ENCODE data around the gene TGFB1. TPM values are rescaled to one million over a fixed set of nuclear protein-coding genes. Genes with fewer than 3 reads are reported as not detected.

TGFB1 gene
- total RNA-seq, 1 donor = 18.7 TPM

- TF ChIP-seq, protein P1, sequence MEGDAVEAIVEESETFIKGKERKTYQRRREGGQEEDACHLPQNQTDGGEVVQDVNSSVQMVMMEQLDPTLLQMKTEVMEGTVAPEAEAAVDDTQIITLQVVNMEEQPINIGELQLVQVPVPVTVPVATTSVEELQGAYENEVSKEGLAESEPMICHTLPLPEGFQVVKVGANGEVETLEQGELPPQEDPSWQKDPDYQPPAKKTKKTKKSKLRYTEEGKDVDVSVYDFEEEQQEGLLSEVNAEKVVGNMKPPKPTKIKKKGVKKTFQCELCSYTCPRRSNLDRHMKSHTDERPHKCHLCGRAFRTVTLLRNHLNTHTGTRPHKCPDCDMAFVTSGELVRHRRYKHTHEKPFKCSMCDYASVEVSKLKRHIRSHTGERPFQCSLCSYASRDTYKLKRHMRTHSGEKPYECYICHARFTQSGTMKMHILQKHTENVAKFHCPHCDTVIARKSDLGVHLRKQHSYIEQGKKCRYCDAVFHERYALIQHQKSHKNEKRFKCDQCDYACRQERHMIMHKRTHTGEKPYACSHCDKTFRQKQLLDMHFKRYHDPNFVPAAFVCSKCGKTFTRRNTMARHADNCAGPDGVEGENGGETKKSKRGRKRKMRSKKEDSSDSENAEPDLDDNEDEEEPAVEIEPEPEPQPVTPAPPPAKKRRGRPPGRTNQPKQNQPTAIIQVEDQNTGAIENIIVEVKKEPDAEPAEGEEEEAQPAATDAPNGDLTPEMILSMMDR (IDR thresholded peaks at IDR 0.05; ENCODE audit: insufficient read depth, low read length) = no peak
- H3K4me3 ChIP-seq (ENCODE audit: low read depth, low read length) = peak overlapping the region; percentile 94
- no peak for DNase-seq (ENCODE audit: low read depth)
Observed at GRCh38 chr19:41363371-41363752, 9.6 kb upstream of the TGFB1 start.

DNA sequence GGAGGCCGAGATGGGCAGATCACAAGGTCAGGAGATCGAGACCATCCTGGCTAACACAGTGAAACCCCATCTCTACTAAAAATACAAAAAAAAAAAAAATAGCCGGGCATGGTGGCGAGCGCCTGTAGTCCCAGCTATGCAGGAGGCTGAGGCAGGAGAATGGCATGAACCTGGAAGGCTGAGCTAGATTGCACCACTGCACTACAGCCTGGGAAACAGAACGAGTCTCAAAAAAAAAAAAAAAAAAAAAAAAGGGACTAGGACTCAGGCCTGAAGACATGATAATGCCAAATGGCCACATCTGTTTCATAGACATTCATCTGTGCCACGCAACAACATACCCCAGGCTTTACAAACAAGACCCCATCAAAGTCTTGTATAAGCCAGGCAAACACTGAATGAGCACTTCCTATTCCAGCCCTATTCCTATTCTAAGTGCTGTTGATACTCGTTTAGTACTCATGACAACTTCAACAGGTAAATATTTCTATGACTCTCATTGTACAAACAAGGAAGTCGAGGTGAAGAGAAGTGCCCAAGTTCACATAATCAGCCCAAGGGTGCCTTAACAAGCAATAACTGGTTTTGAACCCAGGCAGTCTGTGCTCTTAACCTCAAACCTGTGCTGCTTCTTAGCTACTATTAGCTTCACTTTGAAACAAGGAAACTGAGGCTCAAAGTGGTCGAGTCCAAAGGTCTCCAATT is 8.6 kb upstream of the TGFB1 start:
- no peak for DNase-seq (ENCODE audit: low read depth)
- H3K4me3 ChIP-seq (ENCODE audit: low read depth, low read length) = no peak overlapping the region
- TF ChIP-seq, protein P1 (IDR thresholded peaks at IDR 0.05; ENCODE audit: insufficient read depth, low read length) = no peak

DNA sequence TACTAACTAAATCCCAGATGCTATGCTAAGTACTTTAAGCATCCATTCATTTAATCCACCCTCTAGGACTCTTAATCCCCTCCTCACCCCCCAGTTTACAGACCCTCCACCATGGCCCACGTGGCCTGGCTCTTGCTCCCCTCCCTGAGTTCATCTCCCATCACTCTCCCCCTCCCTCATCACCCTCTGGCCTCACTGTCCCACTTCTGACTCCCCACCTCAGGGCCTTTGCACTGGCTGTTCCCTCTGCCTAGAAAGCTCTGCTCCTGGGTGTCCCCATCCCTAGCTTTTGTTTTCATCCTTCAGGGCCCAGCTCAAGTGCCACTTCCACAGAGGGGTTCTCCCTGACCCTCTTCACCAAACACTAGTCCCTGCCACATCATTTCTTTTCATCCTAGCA is 6.0 kb upstream of the TGFB1 start:
- DNase-seq (ENCODE audit: low read depth) = no peak

DNA sequence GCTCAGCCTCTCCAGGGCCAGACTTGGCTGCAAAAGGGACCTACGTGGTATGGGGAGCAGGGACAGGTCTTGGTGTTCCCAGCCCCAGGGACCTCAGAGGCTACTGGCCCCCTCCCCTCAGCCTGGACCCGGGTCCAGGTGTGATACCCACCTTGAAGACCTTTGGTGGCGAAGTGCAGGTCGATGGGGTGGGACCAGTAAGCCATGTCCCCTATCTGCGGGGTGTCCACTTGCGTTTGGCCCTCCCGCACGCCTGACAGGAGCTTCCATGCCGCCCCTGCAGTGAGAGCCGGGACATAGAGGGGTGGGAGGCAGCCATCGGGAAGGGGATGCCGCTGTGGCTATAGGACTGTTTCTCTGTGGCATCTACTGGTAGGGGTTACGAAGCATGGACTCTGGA is 4.0 kb upstream of the TGFB1 start:
- DNase-seq (ENCODE audit: low read depth) = no peak
- TF ChIP-seq, protein P1 (IDR thresholded peaks at IDR 0.05; ENCODE audit: insufficient read depth, low read length) = no peak
- H3K4me3 ChIP-seq (ENCODE audit: low read depth, low read length) = no peak overlapping the region

More for the DNA sequence above, 6.0 kb upstream of the TGFB1 start:
- no peak overlapping the region for H3K4me3 ChIP-seq (ENCODE audit: low read depth, low read length)
- TF ChIP-seq, protein P1 (IDR thresholded peaks at IDR 0.05; ENCODE audit: insufficient read depth, low read length) = no peak

GRCh38 chr19:41356984-41357739 is 3.4 kb upstream of the TGFB1 start:
- DNase-seq (ENCODE audit: low read depth) = no peak
- TF ChIP-seq, protein P1 (IDR thresholded peaks at IDR 0.05; ENCODE audit: insufficient read depth, low read length) = no peak
- no peak overlapping the region for H3K4me3 ChIP-seq (ENCODE audit: low read depth, low read length)

DNA sequence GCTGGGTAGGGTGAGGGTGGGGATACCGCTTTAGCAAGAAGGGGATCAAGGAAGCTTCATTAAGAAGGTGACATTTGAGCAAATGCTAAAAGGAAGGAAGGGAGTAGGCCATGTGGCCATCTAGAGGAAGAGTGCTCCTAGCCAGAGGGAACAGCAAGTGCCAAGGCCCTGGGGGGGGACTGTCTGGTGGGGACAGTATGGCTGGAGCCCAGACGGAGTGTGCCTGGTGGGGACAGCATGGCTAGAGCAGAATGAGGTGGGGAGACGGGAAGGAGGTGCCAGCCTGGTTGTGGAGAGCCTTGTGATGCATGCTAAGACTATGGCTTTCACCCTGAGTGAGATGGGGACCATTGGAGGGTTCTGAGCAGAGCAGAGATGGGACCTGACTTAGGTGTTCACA is 2.1 kb upstream of the TGFB1 start:
- no peak for DNase-seq (ENCODE audit: low read depth)
- H3K4me3 ChIP-seq (ENCODE audit: low read depth, low read length) = no peak overlapping the region
- TF ChIP-seq, protein P1 (IDR thresholded peaks at IDR 0.05; ENCODE audit: insufficient read depth, low read length) = no peak

All from fibroblast of the aortic adventitia (primary cell).